Smooth muscle cell (in vitro differentiated cells): Measurements from ENCODE around the gene FMO3. TPM values are rescaled to one million over a fixed set of nuclear protein-coding genes. Genes with fewer than 3 reads are reported as not detected.

Source experiments
- DNase-seq: peaks from one replicate; lab custom pipeline; 2025; ENCODE audit not compliant: unreplicated experiment; lab: John Stamatoyannopoulos, UW
- H2AFZ ChIP-seq: fragments of 200-600 bp; sonication (generic); 2 replicates; pipeline ENCODE4 v1.6.0; 2016; ENCODE audit warnings: antibody characterized with exemption, low read depth, mild to moderate bottlenecking
- H3F3A ChIP-seq: fragments of 200-600 bp; sonication (generic); 2 replicates; pipeline ENCODE4 v1.6.0; 2017; ENCODE audit warnings: antibody characterized with exemption, low read depth
- H3K27ac ChIP-seq: fragments of 200-600 bp; sonication (generic); 2 replicates; pipeline ENCODE4 v1.5.1; 2016; ENCODE audit warnings: low read depth, mild to moderate bottlenecking
- H3K27me3 ChIP-seq: fragments of 200-600 bp; sonication (generic); 2 replicates; pipeline ENCODE4 v1.6.1; 2016; ENCODE audit warnings: low read depth, mild to moderate bottlenecking
- H3K36me3 ChIP-seq: fragments of 200-600 bp; sonication (generic); 2 replicates; pipeline ENCODE4 v1.5.1; 2016; ENCODE audit warnings: low read depth
- H3K4me1 ChIP-seq: fragments of 200-600 bp; sonication (generic); 2 replicates; pipeline ENCODE4 v1.5.1; 2016; ENCODE audit warnings: low read depth
- H3K4me2 ChIP-seq: fragments of 200-600 bp; sonication (generic); 2 replicates; pipeline ENCODE4 v1.6.0; 2016; ENCODE audit warnings: mild to moderate bottlenecking
- H3K4me3 ChIP-seq: fragments of 200-600 bp; sonication (generic); 2 replicates; pipeline ENCODE4 v1.5.1; 2016; ENCODE audit warnings: mild to moderate bottlenecking
- H3K79me2 ChIP-seq: fragments of 200-600 bp; sonication (generic); 2 replicates; pipeline ENCODE4 v1.6.0; 2016; ENCODE audit warnings: low read depth, mild to moderate bottlenecking
- H3K9ac ChIP-seq: fragments of 200-600 bp; sonication (generic); 2 replicates; pipeline ENCODE4 v1.6.0; 2016; ENCODE audit warnings: low read depth
- H3K9me3 ChIP-seq: fragments of 200-600 bp; sonication (generic); replicated peaks from 2 replicates; pipeline ENCODE4 v1.5.1; 2016; ENCODE audit warnings: low read depth
- H4K20me1 ChIP-seq: fragments of 200-600 bp; sonication (generic); 2 replicates; pipeline ENCODE4 v1.6.0; 2016; ENCODE audit warnings: low read depth
- WGBS: methylation state at CpG from one replicate; pipeline ENCODE4 v1.1.7; 2016; ENCODE audit warnings: low lambda C conversion rate; 5-methylcytosine and 5-hydroxymethylcytosine counted together
- microRNA counts: library from miRNA; unstranded; fragments of <30 nt; microRNA quantifications from one replicate; lab custom pipeline; 2016
- microRNA-seq: library from miRNA; unstranded; fragments of <30 nt; microRNA quantifications from one replicate; pipeline ENCODE4, GENCODE V29; 2016; ENCODE audit warnings: borderline number of aligned reads
- polyA plus RNA-seq: library from polyadenylated mRNA; unstranded; fragments of >200 nt; fragmentation: Nextera tagmentation; extraction: Ambion mirVana; gene quantifications from 2 replicates; pipeline ENCODE4 v1.2.1, GENCODE V29; 2016
- small RNA-seq: library from RNA; depleted of rRNA; stranded (forward); fragments of <200 nt; gene quantifications from one replicate; pipeline ENCODE3, GENCODE V24; 2014
- total RNA-seq: library from RNA; depleted of rRNA; stranded (reverse); fragments of >200 nt; gene quantifications from 2 replicates; pipeline ENCODE4 v1.2.3, GENCODE V29; 2014
- TF ChIP-seq, protein P1 (sequence below): fragments of 200-600 bp; sonication (generic); IDR thresholded peaks from 2 replicates; pipeline ENCODE4 v1.5.1; 2017; ENCODE audit warnings: borderline replicate concordance, mild to moderate bottlenecking, antibody characterized with exemption; ENCODE audit not compliant: insufficient read depth, poor library complexity, severe bottlenecking

Gene FMO3
- total and polyA plus RNA-seq, 2 experiments from 2014 or later, result not detected

DNA sequence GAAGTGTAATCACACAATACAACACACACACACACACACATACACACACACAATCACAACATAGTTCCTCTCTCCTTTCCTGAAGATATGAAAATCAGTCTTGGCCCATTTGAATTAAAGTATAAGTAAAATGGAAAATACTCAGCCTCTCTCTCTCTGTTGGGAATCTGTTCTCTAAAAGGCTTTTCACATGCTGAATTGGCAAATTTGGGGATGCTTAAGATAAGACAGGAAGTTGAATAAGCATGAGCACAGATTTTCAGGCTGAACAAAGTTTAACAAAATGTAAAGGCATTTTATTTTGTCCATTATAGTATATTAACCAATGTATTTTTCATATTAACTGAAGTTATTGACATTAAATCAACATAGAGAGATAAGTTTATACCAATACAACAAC lies 70.7 kb downstream of the FMO3 start:
- no peaks in the 10 kb centered on the region for H3K79me2 ChIP-seq
- no peaks in the 10 kb centered on the region for H3K36me3 ChIP-seq
- no peak overlapping the region for H3K9ac ChIP-seq
- H3K4me1 ChIP-seq, result peaks cover 4% of the 10 kb centered on the region
- no peak overlapping the region for H3K4me3 ChIP-seq
- no peaks in the 10 kb centered on the region for H3F3A ChIP-seq
- H2AFZ ChIP-seq, result no peak overlapping the region
- DNase-seq, result no peak
- H3K27me3 ChIP-seq, result no peaks in the 10 kb centered on the region
- H3K4me2 ChIP-seq, result no peak overlapping the region
- no peaks in the 10 kb centered on the region for H4K20me1 ChIP-seq
- H3K27ac ChIP-seq, result no peak overlapping the region
- TF ChIP-seq, protein P1, sequence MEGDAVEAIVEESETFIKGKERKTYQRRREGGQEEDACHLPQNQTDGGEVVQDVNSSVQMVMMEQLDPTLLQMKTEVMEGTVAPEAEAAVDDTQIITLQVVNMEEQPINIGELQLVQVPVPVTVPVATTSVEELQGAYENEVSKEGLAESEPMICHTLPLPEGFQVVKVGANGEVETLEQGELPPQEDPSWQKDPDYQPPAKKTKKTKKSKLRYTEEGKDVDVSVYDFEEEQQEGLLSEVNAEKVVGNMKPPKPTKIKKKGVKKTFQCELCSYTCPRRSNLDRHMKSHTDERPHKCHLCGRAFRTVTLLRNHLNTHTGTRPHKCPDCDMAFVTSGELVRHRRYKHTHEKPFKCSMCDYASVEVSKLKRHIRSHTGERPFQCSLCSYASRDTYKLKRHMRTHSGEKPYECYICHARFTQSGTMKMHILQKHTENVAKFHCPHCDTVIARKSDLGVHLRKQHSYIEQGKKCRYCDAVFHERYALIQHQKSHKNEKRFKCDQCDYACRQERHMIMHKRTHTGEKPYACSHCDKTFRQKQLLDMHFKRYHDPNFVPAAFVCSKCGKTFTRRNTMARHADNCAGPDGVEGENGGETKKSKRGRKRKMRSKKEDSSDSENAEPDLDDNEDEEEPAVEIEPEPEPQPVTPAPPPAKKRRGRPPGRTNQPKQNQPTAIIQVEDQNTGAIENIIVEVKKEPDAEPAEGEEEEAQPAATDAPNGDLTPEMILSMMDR, result no peak
- H3K9me3 ChIP-seq, result no peaks in the 10 kb centered on the region

DNA sequence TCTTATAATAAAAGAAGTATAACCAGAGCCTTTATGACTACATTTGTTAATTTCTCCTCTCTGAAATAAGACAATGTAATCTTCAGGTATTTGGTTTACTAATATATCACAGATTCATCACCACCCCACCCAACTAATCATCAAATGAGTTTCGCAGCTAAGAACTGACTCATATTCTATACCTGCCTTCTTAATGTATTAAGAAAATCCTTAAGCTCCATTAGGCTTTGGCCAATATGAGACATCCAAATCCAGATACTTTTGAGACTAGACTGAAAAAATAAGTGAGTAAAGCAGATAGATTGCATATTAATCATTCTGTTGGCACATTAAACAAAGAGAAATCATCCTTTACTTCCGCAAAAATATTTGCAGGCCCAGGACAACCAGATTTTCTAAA lies 75.7 kb downstream of the FMO3 start:
- Histone ChIP-seq H3K27me3 (no peaks in the 10 kb centered on the region), H3K4me3 (no peak overlapping the region), H4K20me1 (no peaks in the 10 kb centered on the region), H3K4me2 (no peak overlapping the region), H3K27ac (no peak overlapping the region), H2AFZ (no peak overlapping the region), H3K9ac (no peak overlapping the region), H3K4me1 (no peaks in the 10 kb centered on the region), H3K36me3 (no peaks in the 10 kb centered on the region), H3K79me2 (no peaks in the 10 kb centered on the region), H3F3A (no peaks in the 10 kb centered on the region), H3K9me3 (no peaks in the 10 kb centered on the region)
- DNase-seq, result no peak
- WGBS, result 95% methylated on average over 2 of the region's 2 CpGs
- TF ChIP-seq, protein P1, result no peak

MicroRNAs within 50 kb of the gene (microRNA counts, 767-probe panel; counts per million panel counts)
- 183 counts per million for microRNA hsa-miR-1295a (lab: Ali Mortazavi, UCI)

Small RNAs within 50 kb of the gene (microRNA-seq; reads per million reads assigned to microRNA genes)
- gene MIR1295A (not detected), gene MIR1295B (not detected)

Small RNAs within 50 kb of the gene (small RNA-seq; reads per million reads assigned to genes)
- gene MIR1295A, result not detected

Other genes starting within 250 kb of the FMO3 start
- gene MROH9, start 155.4 kb upstream of the FMO3 start, total RNA-seq, result not detected in 2 replicates
- gene MROH9, start 155.4 kb upstream of the FMO3 start, polyA plus RNA-seq, result not detected in 2 replicates
- not detected in 2 replicates for gene FMO2, start 94.4 kb downstream of the FMO3 start, total RNA-seq
- not detected in 2 replicates for gene FMO2, start 94.4 kb downstream of the FMO3 start, polyA plus RNA-seq
- gene FMO1, start 157.6 kb downstream of the FMO3 start, total RNA-seq, result not detected in 2 replicates
- gene FMO1, start 157.6 kb downstream of the FMO3 start, polyA plus RNA-seq, result not detected in 2 replicates
- gene FMO4, start 223.3 kb downstream of the FMO3 start, total RNA-seq, result 2.0 and 3.9 TPM in 2 replicates
- gene FMO4, start 223.3 kb downstream of the FMO3 start, polyA plus RNA-seq, result 0.59 and 2.0 TPM in 2 replicates